GM21423 (cell line): Measurements from ENCODE around the gene ZNF207.
"Not testable (repeated sequence)": the region's sequence is repeated elsewhere in the genome, so short reads cannot be mapped to it uniquely, and the experiment has no call there.

ENCODE experiments used
- ATAC-seq: cut with Tn5 transposase; IDR thresholded peaks from one replicate; pipeline ENCODE4 v1.9.1; 2021; ENCODE audit warnings: mild to moderate bottlenecking, moderate library complexity; ENCODE audit not compliant: unreplicated experiment

ZNF207 gene

GRCh38 chr17:32349854-32350665 lies at the start of gene ZNF207:
TSS of gene ZNF207 (plus strand) at chr17:32350157. CDS start at chr17:32350286, 129 bp downstream.
- ATAC-seq, result peak; percentile 93

GRCh38 chr17:32302037-32302436 lies 47.9 kb upstream of the ZNF207 start:
- no peak for ATAC-seq

GRCh38 chr17:32302860-32303649 lies 46.9 kb upstream of the ZNF207 start:
- ATAC-seq, result no peak

- ATAC-seq, result no peak
Observed at GRCh38 chr17:32303781-32304288, 46.1 kb upstream of the ZNF207 start.

GRCh38 chr17:32305049-32305448 lies 44.9 kb upstream of the ZNF207 start:
- no peak for ATAC-seq

- ATAC-seq, result no peak
Observed at GRCh38 chr17:32307658-32308057, 42.3 kb upstream of the ZNF207 start.

- no peak for ATAC-seq
Observed at GRCh38 chr17:32311028-32311536, 38.9 kb upstream of the ZNF207 start.

GRCh38 chr17:32314636-32315035 lies 35.3 kb upstream of the ZNF207 start:
- no peak for ATAC-seq

GRCh38 chr17:32315171-32315570 lies 34.8 kb upstream of the ZNF207 start:
- no peak for ATAC-seq

GRCh38 chr17:32316653-32317052 lies 33.3 kb upstream of the ZNF207 start:
- ATAC-seq, result not testable (repeated sequence)

- ATAC-seq, result no peak
Observed at GRCh38 chr17:32317353-32317752, 32.6 kb upstream of the ZNF207 start.

- ATAC-seq, result no peak
Observed at GRCh38 chr17:32318071-32318470, 31.9 kb upstream of the ZNF207 start.

- ATAC-seq, result peak; percentile 74
Observed at GRCh38 chr17:32319548-32319905, 30.4 kb upstream of the ZNF207 start.

- ATAC-seq, result not testable (repeated sequence)
Observed at GRCh38 chr17:32320080-32320479, 29.9 kb upstream of the ZNF207 start.

- ATAC-seq, result no peak
Observed at GRCh38 chr17:32320847-32321246, 29.1 kb upstream of the ZNF207 start.

GRCh38 chr17:32323046-32323445 lies 26.9 kb upstream of the ZNF207 start:
- ATAC-seq, result no peak

GRCh38 chr17:32323811-32324491 lies 26.0 kb upstream of the ZNF207 start:
- ATAC-seq, result no peak

GRCh38 chr17:32327911-32328310 lies 22.0 kb upstream of the ZNF207 start:
- ATAC-seq, result no peak

- ATAC-seq, result no peak
Observed at GRCh38 chr17:32330147-32330546, 19.8 kb upstream of the ZNF207 start.

GRCh38 chr17:32331243-32332040 lies 18.5 kb upstream of the ZNF207 start:
- ATAC-seq, result no peak
